ENCODE results near the gene GUSB.
"Not testable (repeated sequence)": the region's sequence is repeated elsewhere in the genome, so short reads cannot be mapped to it uniquely, and the experiment has no call there.

The GUSB gene

DNA sequence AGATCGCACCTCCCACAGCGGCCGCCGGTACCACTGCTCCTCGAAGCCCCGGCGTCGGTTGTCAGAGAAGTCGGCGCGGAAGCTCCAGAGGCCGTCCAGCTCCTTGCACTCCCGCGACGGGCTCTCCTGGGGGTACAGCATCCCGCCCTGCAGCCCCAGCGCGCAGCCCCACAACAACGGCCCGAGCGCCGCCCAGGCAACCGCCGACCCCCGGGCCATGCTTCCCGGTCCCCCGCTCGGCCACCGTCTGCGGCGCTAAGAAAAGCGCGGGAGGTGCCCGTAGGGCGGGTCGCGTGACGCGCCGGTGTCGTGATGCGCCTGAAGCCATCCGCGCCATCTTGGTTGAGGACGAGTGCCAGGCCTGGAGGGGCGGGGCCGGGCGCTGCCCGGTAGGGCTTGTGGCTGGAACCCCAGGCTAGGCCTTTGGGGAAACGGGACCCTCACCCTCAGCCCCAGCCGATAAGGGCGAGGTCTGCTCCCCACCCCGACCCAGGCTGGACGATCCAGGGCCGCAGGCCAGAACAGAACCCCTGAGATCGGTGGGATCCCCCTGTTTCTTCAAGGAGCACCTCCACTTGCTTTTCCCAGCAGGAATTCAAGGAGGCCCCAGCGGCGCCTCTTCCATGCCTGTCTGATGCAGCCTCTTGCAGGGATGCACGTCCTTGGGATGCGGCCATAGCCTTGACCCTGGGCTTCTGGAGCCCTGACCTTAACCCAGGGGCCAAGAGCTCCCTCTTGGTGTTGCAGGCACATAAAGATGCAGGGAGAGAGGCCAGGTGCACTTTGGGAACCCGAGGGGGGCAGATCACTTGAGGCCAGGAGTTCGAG is at the start of gene GUSB:
TSS of gene GUSB (minus strand) at position 249 of the 828 bp plus-strand sequence. CDS start at position 219, 30 bp downstream.
- peak; percentile 83 for DNase-seq (ENCODE audit: low spot score)

DNA sequence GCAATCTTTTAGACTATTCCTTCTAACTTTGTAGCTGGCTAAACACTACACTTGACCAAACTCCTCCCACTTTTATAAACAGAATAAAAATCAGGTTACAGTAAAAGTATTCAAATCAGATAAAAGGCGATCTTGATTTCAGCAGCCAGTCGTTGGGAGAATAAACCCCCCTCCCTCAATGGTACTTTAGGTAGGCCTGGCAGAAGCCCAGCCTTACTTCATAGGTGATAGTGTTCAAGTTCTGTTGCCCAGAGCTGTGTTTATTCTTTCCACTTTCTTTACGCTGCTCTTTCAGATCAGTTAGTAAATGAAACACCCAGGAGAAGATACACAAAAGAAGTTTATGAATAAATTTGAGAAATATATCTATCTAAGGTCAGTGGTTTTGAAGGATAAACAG is 46.3 kb upstream of the GUSB start:
- DNase-seq (ENCODE audit: low spot score), result not testable (repeated sequence)

DNA sequence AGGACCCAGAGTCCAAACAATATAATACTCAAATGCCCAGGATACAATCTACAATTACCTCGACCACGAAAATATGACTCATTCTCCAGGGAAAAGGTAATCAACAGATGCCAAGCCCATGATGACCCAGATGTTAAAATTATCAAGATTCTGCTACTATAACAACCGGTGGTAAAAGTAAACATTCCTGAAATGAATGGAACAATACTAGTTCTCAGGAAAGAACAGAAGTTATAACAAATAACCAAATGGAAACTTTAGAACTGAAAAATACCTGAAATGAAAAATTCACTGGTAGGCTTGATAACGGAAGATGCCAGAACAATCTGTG is 34.1 kb upstream of the GUSB start:
- no peak for DNase-seq (ENCODE audit: low spot score)

DNA sequence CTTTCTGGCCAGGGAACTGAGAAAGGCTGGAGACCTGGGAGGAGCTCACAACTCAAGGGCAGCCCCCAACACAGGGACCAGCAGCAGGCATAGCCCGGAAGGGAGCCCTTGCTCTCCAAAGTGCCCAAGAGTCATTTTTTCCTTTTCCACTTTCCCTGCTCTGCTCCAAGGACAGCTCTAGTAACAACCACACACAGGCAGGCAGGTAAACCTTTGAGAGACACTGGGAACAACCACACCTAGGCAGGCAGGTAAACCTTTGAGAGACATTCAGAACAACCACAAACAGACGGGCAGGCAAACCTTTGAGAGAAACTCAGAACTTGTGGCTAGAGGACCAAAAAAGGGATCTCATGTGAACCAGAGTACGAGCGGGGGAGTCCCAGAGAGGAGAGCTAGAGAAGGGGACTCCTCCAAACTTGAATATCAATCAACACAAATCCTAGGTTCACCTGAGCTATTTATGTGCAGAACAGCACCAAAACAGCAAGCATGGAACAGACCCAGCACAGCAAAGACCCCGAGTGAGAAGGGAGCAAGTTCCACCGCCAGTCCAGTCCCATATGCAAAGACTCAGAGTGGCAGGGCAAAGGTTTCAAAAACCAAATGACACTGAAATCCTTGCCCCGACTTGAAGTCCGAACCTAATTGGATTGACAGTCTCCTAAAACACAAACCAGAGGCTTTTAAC is 33.6 kb upstream of the GUSB start:
- DNase-seq (ENCODE audit: low spot score), result no peak

DNA sequence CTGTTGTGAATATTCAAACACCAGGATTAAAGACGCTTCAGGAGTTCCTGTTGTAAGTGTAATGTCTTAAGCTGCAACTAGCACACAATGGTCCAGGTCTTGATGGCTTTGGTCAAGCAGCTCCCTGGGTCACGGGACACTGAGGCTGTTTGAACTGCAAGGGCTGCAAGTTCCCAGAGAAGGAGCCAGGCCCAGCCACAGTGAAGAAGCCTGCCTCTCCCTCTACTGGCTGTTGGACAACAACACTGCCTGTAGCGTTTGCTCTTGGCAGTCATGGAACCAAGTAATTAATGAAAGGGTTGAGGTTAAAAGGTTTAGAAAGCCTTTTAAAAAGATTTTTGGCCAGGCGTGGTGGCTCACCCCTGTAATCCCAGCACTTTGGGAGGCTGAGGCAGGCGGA is 31.9 kb upstream of the GUSB start:
- DNase-seq (ENCODE audit: low spot score), result peak; percentile 9

DNA sequence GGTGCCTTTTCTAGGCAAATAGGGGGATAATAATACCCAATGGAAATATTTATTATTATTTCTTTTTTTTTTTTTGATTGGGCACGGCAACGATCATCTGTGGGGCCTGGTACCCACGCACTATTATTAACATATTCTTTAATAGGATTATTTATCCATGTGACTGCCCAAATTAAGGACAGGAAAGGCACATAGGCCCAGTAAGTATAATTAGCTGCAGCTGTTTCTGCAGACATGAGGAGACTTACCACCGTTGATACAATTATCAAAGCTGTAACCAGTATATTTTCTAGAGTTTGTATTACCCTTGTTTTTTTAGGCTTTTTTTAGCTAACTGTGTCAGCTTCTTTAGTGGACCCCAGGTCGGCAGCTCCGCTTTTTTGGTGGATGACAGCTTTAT is 25.2 kb upstream of the GUSB start:
- DNase-seq (ENCODE audit: low spot score), result no peak

DNA sequence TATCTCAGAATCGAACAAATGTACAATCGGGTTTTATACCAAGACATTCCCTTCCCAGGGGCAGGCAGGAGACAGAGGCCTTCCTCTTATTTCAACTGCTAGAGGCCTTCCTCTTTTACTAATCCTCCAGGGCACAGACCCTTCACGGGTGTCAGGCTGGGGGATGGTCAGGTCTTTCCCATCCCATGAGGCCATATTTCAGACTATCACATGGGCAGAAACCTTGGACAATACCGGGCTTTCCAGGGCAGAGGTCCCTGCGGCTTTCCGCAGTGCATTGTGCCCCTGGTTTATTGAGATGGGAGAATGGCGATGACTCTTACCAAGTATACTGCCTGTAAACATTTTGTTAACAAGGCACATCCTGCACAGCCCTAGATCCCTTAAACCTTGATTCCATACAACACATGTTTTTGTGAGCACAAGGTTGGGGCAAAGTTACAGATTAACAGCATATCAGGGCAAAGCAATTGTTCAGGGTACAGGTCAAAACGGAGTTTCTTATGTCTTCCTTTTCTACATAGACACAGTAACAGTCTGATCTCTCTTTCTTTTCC is 23.2 kb upstream of the GUSB start:
- DNase-seq (ENCODE audit: low spot score), result not testable (repeated sequence)

DNA sequence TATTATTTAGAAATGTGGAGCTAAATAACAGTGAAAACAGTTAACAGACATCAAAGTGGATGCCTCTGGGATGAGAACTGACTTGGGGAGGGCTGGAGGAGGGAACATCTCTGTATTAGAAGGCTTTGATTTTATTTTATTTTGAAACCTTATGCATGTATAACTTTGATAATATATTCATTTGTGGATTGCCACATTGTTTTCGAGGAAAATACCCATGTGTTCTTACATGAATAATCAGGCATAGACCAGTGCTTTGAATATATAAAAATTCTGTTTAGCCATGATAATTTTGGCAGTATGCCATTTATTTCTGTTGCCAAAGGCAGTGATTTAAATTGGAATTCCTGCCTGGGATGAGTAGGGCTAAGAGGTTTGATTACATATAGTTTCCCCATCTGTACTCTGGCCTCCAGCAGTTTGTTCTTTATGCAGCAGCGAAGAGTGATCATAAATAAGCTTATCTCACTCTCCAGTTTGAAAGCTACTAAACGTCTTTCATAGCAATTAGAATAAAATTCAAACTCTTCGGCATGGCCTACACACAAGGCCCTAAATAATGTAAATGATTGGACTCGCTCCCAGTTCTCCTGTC is 18.9 kb upstream of the GUSB start:
- not testable (repeated sequence) for DNase-seq (ENCODE audit: low spot score)

DNA sequence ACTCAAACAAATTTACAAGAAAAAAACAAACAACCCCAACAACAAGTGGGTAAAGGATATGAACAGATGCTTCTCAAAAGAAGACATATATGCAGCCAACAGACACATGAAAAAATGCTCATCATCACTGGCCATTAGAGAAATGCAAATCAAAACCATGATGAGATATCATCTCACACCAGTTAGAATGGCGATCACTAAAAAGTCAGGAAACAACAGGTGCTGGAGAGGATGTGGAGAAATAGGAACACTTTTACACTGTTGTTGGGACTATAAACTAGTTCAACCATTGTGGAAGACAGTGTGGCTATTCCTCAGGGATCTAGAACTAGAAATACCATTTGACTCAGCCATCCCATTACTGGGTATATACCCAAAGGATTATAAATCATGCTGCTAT is 13.0 kb upstream of the GUSB start:
- DNase-seq (ENCODE audit: low spot score), result not testable (repeated sequence)

DNA sequence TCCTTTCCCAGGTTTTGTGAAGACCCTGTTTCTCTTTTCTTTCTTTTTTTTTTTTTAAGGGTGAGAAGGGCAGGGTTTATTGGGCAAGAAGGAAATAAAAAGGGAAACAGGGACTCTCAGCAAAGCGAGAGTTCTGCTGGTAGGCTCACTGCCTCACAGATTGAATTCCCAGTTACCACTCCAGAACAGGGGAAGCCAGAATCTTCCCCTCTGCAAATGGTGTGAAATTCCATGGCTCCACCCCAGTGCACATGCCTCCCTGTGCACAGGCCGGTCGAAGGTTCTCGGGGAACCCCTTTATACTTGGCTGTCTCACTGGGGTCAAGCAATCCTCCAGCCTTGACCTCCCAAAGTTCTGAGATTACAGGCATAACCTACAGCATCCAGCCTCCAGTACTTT is 10.5 kb upstream of the GUSB start:
- DNase-seq (ENCODE audit: low spot score), result no peak

DNA sequence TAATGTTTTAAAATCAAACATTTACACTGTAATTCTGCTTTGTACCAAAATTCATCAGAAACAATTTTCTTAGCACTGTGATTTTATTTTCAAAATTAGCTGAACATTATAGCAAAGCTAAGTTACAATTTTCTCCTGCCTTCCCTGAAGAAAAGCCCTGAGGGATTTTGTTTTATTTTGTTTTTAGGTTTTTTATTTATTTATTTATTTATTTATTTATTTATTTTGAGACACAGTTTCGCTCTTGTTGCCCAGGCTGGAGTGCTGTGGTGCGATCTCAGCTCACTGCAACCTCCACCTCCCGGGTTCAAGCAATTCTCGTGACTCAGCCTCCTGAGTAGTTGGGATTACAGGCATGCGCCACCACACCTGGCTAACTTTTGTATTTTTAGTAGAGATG is 9.8 kb upstream of the GUSB start:
- not testable (repeated sequence) for DNase-seq (ENCODE audit: low spot score)

DNA sequence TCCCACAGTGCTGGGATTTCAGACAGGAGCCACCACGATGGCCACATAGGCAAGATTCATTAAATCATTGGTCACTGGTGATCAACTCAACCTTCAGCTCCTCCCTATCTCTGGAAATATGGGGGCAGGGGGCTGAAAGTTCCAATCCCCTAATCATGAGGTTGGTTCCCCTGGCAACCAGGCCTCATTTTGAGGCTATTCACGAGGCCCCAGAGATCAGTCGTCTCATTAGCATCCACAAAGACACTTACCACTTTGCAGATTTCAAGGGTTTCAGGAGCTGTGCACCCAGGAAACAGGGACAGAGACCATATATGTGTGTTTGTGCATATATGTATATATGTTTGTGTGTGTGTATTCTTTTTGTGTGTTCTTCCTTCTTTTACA is 7.7 kb upstream of the GUSB start:
- no peak for DNase-seq (ENCODE audit: low spot score)

DNA sequence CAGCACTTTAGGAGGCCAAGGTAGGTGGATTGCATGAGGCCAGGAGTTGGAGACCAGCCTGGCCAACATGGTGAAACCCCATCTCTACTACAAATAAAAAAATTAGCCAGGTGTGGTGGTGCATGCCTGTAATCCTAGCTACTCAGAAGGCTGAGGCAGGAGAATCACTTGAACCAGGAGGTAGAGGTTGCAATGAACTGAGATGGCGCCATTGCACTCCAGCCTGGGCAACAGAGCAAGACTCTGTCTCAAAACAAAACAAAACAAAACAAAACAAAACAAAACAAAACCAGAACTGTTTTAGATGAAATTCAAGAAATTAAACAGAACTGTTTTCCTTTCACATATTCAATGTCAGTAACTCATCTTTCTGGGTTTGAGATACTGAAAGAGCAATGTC is 6.5 kb upstream of the GUSB start:
- not testable (repeated sequence) for DNase-seq (ENCODE audit: low spot score)

DNA sequence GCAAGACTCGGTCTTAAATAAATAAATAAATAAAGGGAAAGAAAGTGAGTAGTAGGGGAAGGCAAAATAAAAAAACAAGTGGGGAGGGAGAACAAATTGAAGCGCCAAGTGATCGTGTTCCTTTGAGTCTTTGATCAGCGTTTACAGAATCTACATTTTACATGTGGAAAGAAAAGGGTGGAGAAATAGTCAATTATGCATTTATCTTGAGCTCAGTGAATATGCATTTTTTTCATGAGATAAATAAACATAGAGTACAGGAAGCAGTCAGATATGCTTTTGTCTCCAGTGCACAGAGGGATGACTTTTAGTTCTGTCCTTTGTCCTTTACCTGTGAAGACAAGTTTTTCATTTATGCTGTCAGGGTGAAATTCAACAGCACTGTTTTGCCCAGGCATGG is 6.1 kb upstream of the GUSB start:
- no peak for DNase-seq (ENCODE audit: low spot score)

DNA sequence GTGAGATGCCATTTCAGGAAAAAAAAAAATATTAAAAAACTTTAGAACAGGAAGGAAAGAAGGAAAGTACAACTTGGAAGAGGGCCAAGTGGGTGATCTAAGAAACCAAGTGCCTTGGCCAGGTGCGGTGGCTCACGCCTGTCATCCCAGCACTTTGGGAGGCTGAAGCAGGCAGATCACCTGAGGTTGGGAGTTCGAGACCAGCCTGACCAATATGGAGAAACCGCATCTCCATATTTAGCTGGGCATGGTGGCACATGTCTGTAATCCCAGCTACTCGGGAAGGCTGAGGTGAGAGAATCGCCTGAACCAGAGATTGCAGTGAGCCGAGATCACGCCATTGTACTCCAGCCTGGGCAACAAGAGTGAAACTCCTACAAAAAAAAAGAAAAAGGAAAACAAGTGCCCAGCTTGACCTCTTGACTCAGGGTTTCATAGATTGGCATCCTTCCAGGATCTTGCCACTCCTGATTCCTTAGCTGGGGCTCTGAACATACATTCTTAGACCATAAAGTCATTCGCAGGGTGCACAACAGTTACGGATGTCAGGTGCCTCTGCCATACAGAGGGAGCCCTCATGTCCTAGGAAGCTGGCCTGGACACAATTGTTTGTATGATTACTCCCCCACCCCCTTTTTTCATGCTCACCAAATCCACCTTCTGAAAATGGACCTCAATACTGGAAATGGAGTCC is 2.1 kb upstream of the GUSB start:
- DNase-seq (ENCODE audit: low spot score), result no peak

DNA sequence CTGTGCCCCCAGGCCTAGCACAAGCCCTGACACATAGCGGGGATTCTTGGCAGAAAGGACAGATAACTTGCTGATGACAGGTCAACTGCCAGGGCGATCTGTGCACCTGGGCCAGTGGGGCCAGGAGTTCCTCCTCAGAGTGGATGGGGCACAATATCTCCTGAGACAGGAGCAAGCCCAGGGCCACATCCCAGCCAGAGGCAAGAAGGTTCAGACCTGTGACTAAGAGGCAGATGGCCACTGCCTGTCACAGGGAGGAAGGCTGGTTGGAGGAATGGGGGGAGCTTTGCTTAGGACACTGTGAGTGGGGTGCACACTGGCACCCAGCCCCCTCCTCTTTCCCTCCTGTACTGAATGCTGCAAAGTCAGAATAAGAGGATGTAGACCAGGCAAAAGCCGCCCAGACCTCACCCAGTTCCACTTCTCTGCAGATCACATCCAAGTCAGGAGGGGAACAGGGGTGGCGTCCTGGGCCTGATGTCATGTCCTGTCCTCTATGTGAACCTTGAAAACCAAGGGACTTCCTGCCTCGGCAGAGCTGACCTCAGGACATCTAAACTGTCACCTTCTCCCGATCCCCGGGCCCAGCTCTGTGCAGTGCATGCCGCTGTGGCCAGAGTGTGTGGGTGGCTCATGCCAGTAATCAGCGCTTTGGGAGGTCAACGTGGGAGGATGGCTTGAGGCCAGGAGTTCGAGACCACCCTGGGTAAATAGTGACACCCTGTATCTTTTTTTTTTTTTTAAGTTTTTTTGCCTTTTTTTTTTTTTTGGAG is 1.3 kb downstream of the GUSB start:
- peak; percentile 72 for DNase-seq (ENCODE audit: low spot score)

DNA sequence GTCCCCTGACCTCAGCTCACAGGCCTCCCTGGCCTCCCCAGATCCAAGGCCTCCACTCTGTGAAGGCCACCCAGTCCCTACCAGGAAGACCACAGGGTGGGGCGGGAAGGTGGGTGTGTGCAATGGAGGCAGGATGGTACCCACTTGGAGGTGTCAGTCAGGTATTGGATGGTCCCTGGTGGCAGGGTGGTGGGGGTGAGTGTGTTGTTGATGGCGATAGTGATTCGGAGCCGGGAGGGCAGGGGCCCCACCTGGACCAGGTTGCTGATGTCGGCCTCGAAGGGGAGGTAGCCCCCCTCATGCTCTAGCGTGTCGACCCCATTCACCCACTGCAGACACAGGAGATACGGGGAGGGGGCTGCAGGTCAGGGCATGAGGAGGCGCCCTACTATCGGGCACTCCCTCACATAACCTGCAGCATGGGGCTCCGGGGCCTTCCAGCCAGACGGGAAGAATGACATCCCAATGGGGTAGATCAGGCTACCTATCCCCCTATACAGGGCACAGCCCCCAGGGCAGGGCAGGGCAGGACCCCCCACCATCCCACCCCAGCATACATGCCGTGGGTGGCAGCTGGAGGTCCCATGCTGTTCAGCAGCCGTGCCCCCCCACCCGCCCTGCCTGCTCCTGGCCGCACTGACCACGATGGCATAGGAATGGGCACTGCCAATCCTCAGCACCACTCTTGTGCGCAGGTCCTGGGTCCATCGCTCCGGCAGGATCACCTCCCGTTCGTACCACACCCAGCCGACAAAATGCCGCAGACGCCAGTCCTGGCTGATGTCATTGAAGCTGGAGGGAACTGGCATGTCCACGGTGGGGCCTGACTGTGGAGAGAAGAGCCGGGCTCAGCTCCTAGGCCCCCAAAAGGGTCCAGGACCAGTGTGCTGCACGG is 2.2 kb downstream of the GUSB start:
- DNase-seq (ENCODE audit: low spot score), result no peak

DNA sequence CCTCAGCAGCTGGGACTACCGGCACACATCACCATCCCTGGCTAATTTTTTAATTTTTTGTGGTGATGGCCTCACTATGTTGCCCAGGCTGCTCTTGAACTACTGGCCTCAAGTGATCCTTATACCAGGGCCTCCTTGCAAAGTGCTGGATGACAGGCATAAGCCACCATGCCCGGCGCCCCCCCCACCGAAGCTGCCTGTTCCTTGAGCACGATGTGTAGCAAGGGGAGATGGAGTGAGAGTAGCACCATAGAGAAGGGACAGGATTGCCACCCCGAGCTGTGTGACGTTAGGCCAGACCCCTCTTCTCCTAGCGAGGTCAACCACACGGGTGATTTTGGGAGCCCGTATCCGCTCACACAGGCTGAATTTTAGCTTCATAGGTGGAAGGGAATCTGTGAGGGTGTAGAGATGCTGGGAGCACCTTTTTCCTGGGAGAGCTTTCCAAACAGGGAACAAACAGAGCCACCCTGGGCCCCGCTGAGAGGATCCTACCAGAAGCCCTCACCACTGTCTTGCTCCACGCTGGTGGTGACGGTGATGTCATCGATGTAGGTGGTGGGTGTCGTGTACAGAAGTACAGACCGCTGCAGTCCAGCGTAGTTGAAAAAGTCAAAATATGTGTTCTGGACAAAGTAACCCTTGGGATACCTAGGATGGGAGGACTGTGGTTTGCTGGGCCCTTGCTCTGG is 3.0 kb downstream of the GUSB start:
- no peak for DNase-seq (ENCODE audit: low spot score)

DNA sequence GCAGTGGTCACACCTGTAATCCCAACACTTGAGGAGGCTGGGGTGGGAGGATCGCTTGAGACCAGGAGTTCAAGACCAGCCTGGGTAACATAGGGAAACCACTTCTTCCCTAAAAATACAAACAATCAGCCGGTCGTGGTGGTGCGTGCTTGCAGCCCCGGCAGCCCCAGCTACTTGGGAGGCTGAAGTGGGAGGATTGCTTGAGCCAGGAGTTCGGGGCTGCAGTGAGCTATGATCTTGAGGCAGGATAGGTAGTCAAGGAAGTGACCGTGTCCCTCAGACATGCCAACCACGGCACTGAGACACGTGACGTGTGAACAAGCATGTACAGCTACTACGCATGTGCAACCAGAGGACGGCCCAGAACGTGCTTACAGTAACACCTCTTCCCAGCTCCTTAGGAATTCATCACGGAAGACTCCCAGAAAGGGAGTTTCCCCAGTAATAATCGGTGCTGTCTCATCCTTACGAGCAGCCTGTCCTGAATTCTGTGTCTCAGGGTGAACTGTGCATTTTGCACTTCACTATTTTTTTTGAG is 5.3 kb downstream of the GUSB start:
- DNase-seq (ENCODE audit: low spot score), result no peak
